HepG2 (cell line): ENCODE data around the gene GLTPD2.

Experiments used
- CTCF ChIP-seq: sonication (generic); formaldehyde crosslinking; IDR thresholded peaks from 2 replicates; pipeline ENCODE4 v1.5.0; 2020; ENCODE audit warnings: mild to moderate bottlenecking, missing genetic modification reagents, moderate library complexity
- HNF4G ChIP-seq, 2 experiments: sonication (generic) in 1 of 2; formaldehyde crosslinking in 1 of 2; IDR thresholded peaks; 2 replicates each; pipeline versions ENCODE4 v1.4.0 to v1.6.1; 2011 to 2020; ENCODE audit warnings: borderline replicate concordance in 2 of 2, low read depth in 2 of 2, mild to moderate bottlenecking in 2 of 2, low read length in 1 of 2, missing genetic modification reagents in 1 of 2, moderate library complexity in 1 of 2
- ZNF83 ChIP-seq: sonication (generic); formaldehyde crosslinking; IDR thresholded peaks from 2 replicates; pipeline ENCODE4 v1.4.0; 2020; ENCODE audit warnings: missing genetic modification reagents, mild to moderate bottlenecking, borderline replicate concordance
- TF ChIP-seq, protein P1 (sequence below): sonication (generic); formaldehyde crosslinking; IDR thresholded peaks from 2 replicates; pipeline ENCODE4 v1.5.0; 2020; ENCODE audit warnings: missing genetic modification reagents
- TF ChIP-seq, protein P2 (sequence below): sonication (generic); formaldehyde crosslinking; IDR thresholded peaks from 2 replicates; pipeline ENCODE4 v1.4.0; 2020; ENCODE audit warnings: mild to moderate bottlenecking, missing genetic modification reagents, borderline replicate concordance

- TF ChIP-seq, protein P1, sequence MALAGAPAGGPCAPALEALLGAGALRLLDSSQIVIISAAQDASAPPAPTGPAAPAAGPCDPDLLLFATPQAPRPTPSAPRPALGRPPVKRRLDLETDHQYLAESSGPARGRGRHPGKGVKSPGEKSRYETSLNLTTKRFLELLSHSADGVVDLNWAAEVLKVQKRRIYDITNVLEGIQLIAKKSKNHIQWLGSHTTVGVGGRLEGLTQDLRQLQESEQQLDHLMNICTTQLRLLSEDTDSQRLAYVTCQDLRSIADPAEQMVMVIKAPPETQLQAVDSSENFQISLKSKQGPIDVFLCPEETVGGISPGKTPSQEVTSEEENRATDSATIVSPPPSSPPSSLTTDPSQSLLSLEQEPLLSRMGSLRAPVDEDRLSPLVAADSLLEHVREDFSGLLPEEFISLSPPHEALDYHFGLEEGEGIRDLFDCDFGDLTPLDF (CRISPR knock-in tag) = no peak
- TF ChIP-seq, protein P2, sequence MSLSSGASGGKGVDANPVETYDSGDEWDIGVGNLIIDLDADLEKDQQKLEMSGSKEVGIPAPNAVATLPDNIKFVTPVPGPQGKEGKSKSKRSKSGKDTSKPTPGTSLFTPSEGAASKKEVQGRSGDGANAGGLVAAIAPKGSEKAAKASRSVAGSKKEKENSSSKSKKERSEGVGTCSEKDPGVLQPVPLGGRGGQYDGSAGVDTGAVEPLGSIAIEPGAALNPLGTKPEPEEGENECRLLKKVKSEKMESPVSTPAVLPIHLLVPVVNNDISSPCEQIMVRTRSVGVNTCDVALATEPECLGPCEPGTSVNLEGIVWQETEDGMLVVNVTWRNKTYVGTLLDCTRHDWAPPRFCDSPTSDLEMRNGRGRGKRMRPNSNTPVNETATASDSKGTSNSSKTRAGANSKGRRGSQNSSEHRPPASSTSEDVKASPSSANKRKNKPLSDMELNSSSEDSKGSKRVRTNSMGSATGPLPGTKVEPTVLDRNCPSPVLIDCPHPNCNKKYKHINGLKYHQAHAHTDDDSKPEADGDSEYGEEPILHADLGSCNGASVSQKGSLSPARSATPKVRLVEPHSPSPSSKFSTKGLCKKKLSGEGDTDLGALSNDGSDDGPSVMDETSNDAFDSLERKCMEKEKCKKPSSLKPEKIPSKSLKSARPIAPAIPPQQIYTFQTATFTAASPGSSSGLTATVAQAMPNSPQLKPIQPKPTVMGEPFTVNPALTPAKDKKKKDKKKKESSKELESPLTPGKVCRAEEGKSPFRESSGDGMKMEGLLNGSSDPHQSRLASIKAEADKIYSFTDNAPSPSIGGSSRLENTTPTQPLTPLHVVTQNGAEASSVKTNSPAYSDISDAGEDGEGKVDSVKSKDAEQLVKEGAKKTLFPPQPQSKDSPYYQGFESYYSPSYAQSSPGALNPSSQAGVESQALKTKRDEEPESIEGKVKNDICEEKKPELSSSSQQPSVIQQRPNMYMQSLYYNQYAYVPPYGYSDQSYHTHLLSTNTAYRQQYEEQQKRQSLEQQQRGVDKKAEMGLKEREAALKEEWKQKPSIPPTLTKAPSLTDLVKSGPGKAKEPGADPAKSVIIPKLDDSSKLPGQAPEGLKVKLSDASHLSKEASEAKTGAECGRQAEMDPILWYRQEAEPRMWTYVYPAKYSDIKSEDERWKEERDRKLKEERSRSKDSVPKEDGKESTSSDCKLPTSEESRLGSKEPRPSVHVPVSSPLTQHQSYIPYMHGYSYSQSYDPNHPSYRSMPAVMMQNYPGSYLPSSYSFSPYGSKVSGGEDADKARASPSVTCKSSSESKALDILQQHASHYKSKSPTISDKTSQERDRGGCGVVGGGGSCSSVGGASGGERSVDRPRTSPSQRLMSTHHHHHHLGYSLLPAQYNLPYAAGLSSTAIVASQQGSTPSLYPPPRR (CRISPR knock-in tag) = no peak
- TF ChIP-seq ZNF83 (no peak), CTCF (no peak; the same call in 1 of the 2 replicates), HNF4G (IDR thresholded peaks at IDR 0.05; ENCODE audit: borderline replicate concordance, low read depth, low read length) (peak; percentile 5; the same call in 1 of the 2 replicates), HNF4G (CRISPR knock-in tag; IDR thresholded peaks at IDR 0.05; ENCODE audit: borderline replicate concordance, low read depth) (no peak)
These were observed 18.2 kb downstream of the GLTPD2 start, which contains the start of gene PLD2 for GRCh38 chr17:4806777-4807604.
